A549 treated with AZD9567 at 1 μM for 4 hours (cell line): ENCODE results near the gene MON1B. TPM values are rescaled to one million over a fixed set of nuclear protein-coding genes. Genes with fewer than 3 reads are reported as not detected.

ENCODE experiments used
- total RNA-seq: library from RNA; stranded (reverse); fragments of 200-300 nt; extraction: Qiagen RNA extraction; gene quantifications from 5 replicates; pipeline ENCODE4 v1.2.3, GENCODE V29; 2022; ENCODE audit not compliant: insufficient read depth

Gene MON1B
- 28.3 to 38.6 TPM (median 33.6 TPM) in 5 replicates for total RNA-seq

GRCh38 chr16:77190478-77191258 lies at the start of gene MON1B:
MON1B (plus strand) TSS chr16:77191190; CDS start chr16:77191486, 296 bp downstream.

GRCh38 chr16:77199211-77199610 lies 8.2 kb downstream of the MON1B start, which contains the start of gene SYCE1L:
SYCE1L (plus strand) TSS chr16:77199408; CDS start chr16:77199452, 44 bp downstream.

Other genes starting within 250 kb of the MON1B start
- 4.6 to 9.8 TPM (median 7.8 TPM) in 5 replicates for gene SYCE1L, start 8.2 kb downstream of the MON1B start, total RNA-seq
- 0.01 to 0.02 TPM in 2 of 5 replicates, not detected in the others for gene ADAMTS18, start 243.8 kb downstream of the MON1B start, total RNA-seq